IPS-15b (cell line): ENCODE data around the gene SYNPO.

Experiments used
- H3K27me3 ChIP-seq: one replicate; pipeline ENCODE4 v1.6.1; 2013; ENCODE audit warnings: low read length; ENCODE audit not compliant: control insufficient read depth, insufficient read depth
- H3K36me3 ChIP-seq: one replicate; pipeline ENCODE4 v1.6.1; 2013; ENCODE audit warnings: low read length; ENCODE audit not compliant: control insufficient read depth, insufficient read depth
- H3K4me1 ChIP-seq: one replicate; pipeline ENCODE4 v1.6.1; 2013; ENCODE audit warnings: mild to moderate bottlenecking, low read length; ENCODE audit not compliant: control insufficient read depth, insufficient read depth
- H3K4me3 ChIP-seq: one replicate; pipeline ENCODE4 v1.5.1; 2013; ENCODE audit warnings: low read depth, low read length
- H3K9ac ChIP-seq: one replicate; pipeline ENCODE4 v1.6.1; 2013; ENCODE audit warnings: low read depth, mild to moderate bottlenecking, low read length
- H3K9me3 ChIP-seq: one replicate; pipeline ENCODE4 v1.6.1; 2013; ENCODE audit warnings: mild to moderate bottlenecking, low read length; ENCODE audit not compliant: control insufficient read depth, insufficient read depth

Gene SYNPO

GRCh38 chr5:150639377-150639692 is 1.1 kb upstream of the SYNPO start:
- Histone ChIP-seq H3K4me3 (no peak overlapping the region), H3K36me3 (no peaks in the 10 kb centered on the region), H3K9ac (no peak overlapping the region), H3K27me3 (no peaks in the 10 kb centered on the region), H3K9me3 (no peaks in the 10 kb centered on the region), H3K4me1 (peaks cover 10% of the 10 kb centered on the region)

- no peaks in the 10 kb centered on the region for H3K27me3 ChIP-seq
- no peak overlapping the region for H3K4me3 ChIP-seq
- no peaks in the 10 kb centered on the region for H3K9me3 ChIP-seq
- no peaks in the 10 kb centered on the region for H3K36me3 ChIP-seq
- H3K9ac ChIP-seq, result no peak overlapping the region
- peaks cover 11% of the 10 kb centered on the region for H3K4me1 ChIP-seq
These were observed 709 bp upstream of the SYNPO start for GRCh38 chr5:150639751-150640150.

- H3K27me3 ChIP-seq, result no peaks in the 10 kb centered on the region
- H3K36me3 ChIP-seq, result no peaks in the 10 kb centered on the region
- H3K9ac ChIP-seq, result no peak overlapping the region
- no peak overlapping the region for H3K4me3 ChIP-seq
- H3K9me3 ChIP-seq, result no peaks in the 10 kb centered on the region
- peaks cover 11% of the 10 kb centered on the region for H3K4me1 ChIP-seq
These were observed 628 bp downstream of the SYNPO start for GRCh38 chr5:150641006-150641570.

GRCh38 chr5:150641824-150642566 is 1.5 kb downstream of the SYNPO start:
- Histone ChIP-seq H3K4me1 (peaks cover 11% of the 10 kb centered on the region), H3K36me3 (no peaks in the 10 kb centered on the region), H3K9ac (no peak overlapping the region), H3K9me3 (no peaks in the 10 kb centered on the region), H3K4me3 (no peak overlapping the region), H3K27me3 (no peaks in the 10 kb centered on the region)

GRCh38 chr5:150642567-150642927 is 2.1 kb downstream of the SYNPO start:
- Histone ChIP-seq H3K36me3 (no peaks in the 10 kb centered on the region), H3K27me3 (no peaks in the 10 kb centered on the region), H3K9me3 (no peaks in the 10 kb centered on the region), H3K9ac (no peak overlapping the region), H3K4me3 (no peak overlapping the region), H3K4me1 (peaks cover 11% of the 10 kb centered on the region)

GRCh38 chr5:150642991-150643710 is 2.7 kb downstream of the SYNPO start:
- Histone ChIP-seq H3K27me3 (no peaks in the 10 kb centered on the region), H3K4me1 (peaks cover 7% of the 10 kb centered on the region), H3K36me3 (no peaks in the 10 kb centered on the region), H3K4me3 (no peak overlapping the region), H3K9me3 (no peaks in the 10 kb centered on the region), H3K9ac (no peak overlapping the region)

- Histone ChIP-seq H3K27me3 (no peaks in the 10 kb centered on the region), H3K9ac (no peak overlapping the region), H3K36me3 (peaks cover 3% of the 10 kb centered on the region), H3K9me3 (no peaks in the 10 kb centered on the region), H3K4me1 (peaks cover 5% of the 10 kb centered on the region), H3K4me3 (no peak overlapping the region)
These were observed 3.6 kb downstream of the SYNPO start for GRCh38 chr5:150644058-150644457.

GRCh38 chr5:150644514-150644913 is 4.1 kb downstream of the SYNPO start:
- no peak overlapping the region for H3K4me3 ChIP-seq
- no peaks in the 10 kb centered on the region for H3K9me3 ChIP-seq
- peaks cover 5% of the 10 kb centered on the region for H3K4me1 ChIP-seq
- H3K9ac ChIP-seq, result no peak overlapping the region
- H3K27me3 ChIP-seq, result no peaks in the 10 kb centered on the region
- H3K36me3 ChIP-seq, result peaks cover 3% of the 10 kb centered on the region

- H3K27me3 ChIP-seq, result no peaks in the 10 kb centered on the region
- H3K9me3 ChIP-seq, result no peaks in the 10 kb centered on the region
- peaks cover 5% of the 10 kb centered on the region for H3K4me1 ChIP-seq
- H3K36me3 ChIP-seq, result peaks cover 3% of the 10 kb centered on the region
- no peak overlapping the region for H3K9ac ChIP-seq
- H3K4me3 ChIP-seq, result no peak overlapping the region
These were observed 4.7 kb downstream of the SYNPO start for GRCh38 chr5:150645070-150645700.

GRCh38 chr5:150647275-150648251 is 7.1 kb downstream of the SYNPO start:
- H3K36me3 ChIP-seq, result peaks cover 3% of the 10 kb centered on the region

More at GRCh38 chr5:150647275-150648251, 7.1 kb downstream of the SYNPO start:
- H3K9me3 ChIP-seq, result no peaks in the 10 kb centered on the region
- no peak overlapping the region for H3K9ac ChIP-seq
- no peak overlapping the region for H3K4me3 ChIP-seq
- no peaks in the 10 kb centered on the region for H3K27me3 ChIP-seq
- H3K4me1 ChIP-seq, result peaks cover 3% of the 10 kb centered on the region
